Right cardiac atrium (tissue), 5 donors: ENCODE data around the gene DRAXIN. TPM values are rescaled to one million over a fixed set of nuclear protein-coding genes. Genes with fewer than 3 reads are reported as not detected.

Experiments used
- ATAC-seq, 2 donors: fragments of 200-7000 bp; cut with Tn5 transposase; one replicate each; pipeline versions ENCODE4 v1.8.0 to v1.9.1; 2020; ENCODE audit warnings: moderate library complexity in 2 of 2, mild to moderate bottlenecking in 1 of 2
- DNase-seq, 3 donors: peaks; one replicate each; pipeline ENCODE4 v3.0.0-alpha.2; 2020
- H3K27ac ChIP-seq: one replicate; pipeline ENCODE4 v1.5.1; 2013; ENCODE audit warnings: mild to moderate bottlenecking, low read length, control low read depth, moderate library complexity
- H3K27me3 ChIP-seq: one replicate; pipeline ENCODE4 v1.6.1; 2013; ENCODE audit not compliant: control insufficient read depth, insufficient read depth
- H3K4me1 ChIP-seq: one replicate; pipeline ENCODE4 v1.6.1; 2013; ENCODE audit warnings: low read length; ENCODE audit not compliant: control insufficient read depth, insufficient read depth
- H3K4me3 ChIP-seq: one replicate; pipeline ENCODE4 v1.5.1; 2013; ENCODE audit warnings: low read length, control low read depth
- H3K9me3 ChIP-seq: one replicate; pipeline ENCODE4 v1.6.1; 2013; ENCODE audit warnings: low read length; ENCODE audit not compliant: control insufficient read depth
- WGBS: extraction: QIAGEN DNeasy Blood & Tissue Kit; methylation state at CpG from one replicate; pipeline ENCODE4 v1.1.7; 2013; 5-methylcytosine and 5-hydroxymethylcytosine counted together
- intact Hi-C, 4 donors: fragments of 100-400 bp; cut with DNase I; formaldehyde crosslinking; loops; one replicate each; pipeline versions ENCODE4 v1.11.0 to v1.14.0; 2022 to 2023
- polyA plus RNA-seq: library from polyadenylated mRNA; stranded (reverse); fragments of 200-250 nt; gene quantifications from one replicate; pipeline ENCODE4 v1.2.3, GENCODE V29; 2013
- total RNA-seq, 4 donors: library from RNA; stranded (reverse); fragmentation: NEBNext Ultra II Directional; extraction: Animal tissue kit (Norgen Biotek cat#: 25700); gene quantifications; one replicate each; pipeline ENCODE4 v1.2.1, GENCODE V29; 2021
- donor health status: healthy with polysubstance abuse.
- donor health status: DM: no; HTN: yes; CAD: no.
- donor health status: DM: no; HTN: no; CAD: no.
- donor health status: DM: no; HTN: yes; CAD: no; lungs with severe emphysema.
- donor health status: DM: yes; HTN: yes; CAD: no.

The DRAXIN gene
- total and polyA plus RNA-seq, 5 donors, result 0.02 to 0.08 (median 0.03) TPM; not detected in 1

- H3K4me3 ChIP-seq, result no peak overlapping the region
- no peak for ATAC-seq
- H3K27ac ChIP-seq, result no peak overlapping the region
- no peaks in the 10 kb centered on the region for H3K4me1 ChIP-seq
- intact Hi-C loops, result no loop called here
- DNase-seq, result no peak
- WGBS, result 90% methylated on average over 8 of the region's 8 CpGs
- H3K27me3 ChIP-seq, result no peaks in the 10 kb centered on the region
- H3K9me3 ChIP-seq, result no peaks in the 10 kb centered on the region
Observed at GRCh38 chr1:11712285-11712684, 20.8 kb downstream of the DRAXIN start.

- intact Hi-C loops, result no loop called here
- Histone ChIP-seq H3K27me3 (no peaks in the 10 kb centered on the region), H3K9me3 (no peaks in the 10 kb centered on the region), H3K4me1 (no peaks in the 10 kb centered on the region), H3K4me3 (no peak overlapping the region), H3K27ac (no peak overlapping the region)
- DNase-seq (no peak), ATAC-seq (no peak)
- WGBS, result 75% methylated on average over 11 of the region's 11 CpGs
Observed at GRCh38 chr1:11713095-11713494, 21.6 kb downstream of the DRAXIN start.

DNA sequence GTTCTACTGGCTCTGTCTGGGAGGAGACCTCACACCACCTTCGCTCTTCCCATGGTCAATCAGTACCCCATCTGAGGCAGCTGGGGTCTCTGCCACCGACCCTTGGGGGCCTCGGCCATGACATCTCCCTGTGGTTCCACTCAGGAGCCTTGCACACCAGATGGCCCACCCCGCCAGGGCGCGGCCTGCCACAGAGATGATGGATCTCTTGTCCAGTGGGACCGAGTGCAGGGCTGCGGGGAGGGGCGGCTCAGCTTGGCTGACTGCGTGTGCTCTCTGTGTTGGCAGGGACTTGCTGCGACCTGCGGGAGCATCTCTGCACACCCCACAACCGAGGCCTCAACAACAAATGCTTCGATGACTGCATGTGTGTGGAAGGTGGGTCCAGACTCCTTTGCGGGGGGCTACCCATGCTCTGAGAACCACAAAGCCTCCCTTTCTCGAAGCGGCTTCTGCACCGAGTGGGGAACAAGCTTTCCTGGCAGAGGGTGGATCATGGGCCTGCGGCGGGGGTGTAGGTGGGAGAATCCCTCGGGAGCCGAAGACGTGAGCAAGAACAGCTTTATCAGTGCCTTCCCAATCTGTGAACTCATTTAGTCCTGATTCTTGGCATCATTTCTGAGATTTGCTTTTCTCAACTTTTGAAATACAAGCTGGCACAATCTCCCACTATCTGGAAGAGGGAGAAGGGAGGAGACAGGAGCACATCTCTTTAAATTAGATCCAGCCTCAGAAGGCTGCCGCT, 23.5 kb downstream of the DRAXIN start:
- Histone ChIP-seq H3K27me3 (no peaks in the 10 kb centered on the region), H3K9me3 (no peaks in the 10 kb centered on the region), H3K4me3 (no peak overlapping the region), H3K4me1 (peaks cover 2% of the 10 kb centered on the region), H3K27ac (no peak overlapping the region)
- WGBS, result 64% methylated on average over 24 of the region's 24 CpGs
- ATAC-seq, result no peak
- intact Hi-C loops, result loop anchor here in 1 of 4 donors (5.0 kb wide), 1 partner anchor 63 kb away; the partner anchor contains the start of genes FBXO2 and FBXO44
- DNase-seq, result peak in 1 of 3 donors; percentile 31

DNA sequence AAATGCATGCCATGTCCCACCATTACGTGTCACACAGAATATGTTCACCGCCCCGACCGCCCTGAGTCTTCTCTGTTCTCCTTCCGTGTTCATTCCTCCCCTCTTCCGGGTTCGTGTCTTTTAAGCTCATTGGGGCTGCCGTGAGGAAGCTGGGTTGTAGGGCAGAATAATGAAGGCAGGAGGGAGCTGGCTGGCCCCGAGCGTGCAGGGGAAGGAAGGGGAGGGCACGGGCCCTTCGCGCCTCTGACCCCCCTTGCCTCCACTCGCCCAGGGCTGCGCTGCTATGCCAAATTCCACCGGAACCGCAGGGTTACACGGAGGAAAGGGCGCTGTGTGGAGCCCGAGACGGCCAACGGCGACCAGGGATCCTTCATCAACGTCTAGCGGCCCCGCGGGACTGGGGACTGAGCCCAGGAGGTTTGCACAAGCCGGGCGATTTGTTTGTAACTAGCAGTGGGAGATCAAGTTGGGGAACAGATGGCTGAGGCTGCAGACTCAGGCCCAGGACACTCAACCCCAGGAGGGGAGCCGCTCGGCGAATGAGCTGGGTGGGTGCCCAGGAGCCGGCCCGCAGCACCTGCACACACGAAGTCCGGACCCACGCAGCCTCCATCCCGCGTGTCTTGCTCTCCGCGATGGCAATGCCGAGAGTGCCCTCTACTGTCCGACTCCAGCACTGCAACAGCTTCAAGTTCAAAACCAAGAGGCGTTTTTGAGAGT, 28.0 kb downstream of the DRAXIN start:
- Histone ChIP-seq H3K9me3 (no peaks in the 10 kb centered on the region), H3K4me3 (peak overlapping the region; percentile 41), H3K4me1 (peaks cover 2% of the 10 kb centered on the region), H3K27me3 (no peaks in the 10 kb centered on the region), H3K27ac (no peak overlapping the region)
- peak; percentile 76 to 85 for ATAC-seq
- intact Hi-C loops, result loop anchor here (5.0 to 10.0 kb wide), 3 partner anchors 55 to 72 kb away; partner anchors contain the start of genes FBXO2 (in 2 of the 4), FBXO44 (in 2 of the 4) and FBXO6 (in 1 of the 4)
- DNase-seq, result peak; percentile 79 to 94 (median 90)
- WGBS, result 9% methylated on average over 44 of the region's 44 CpGs

- H3K27ac ChIP-seq, result no peak overlapping the region
- WGBS, result 72% methylated on average over 12 of the region's 12 CpGs
- peaks cover 2% of the 10 kb centered on the region for H3K4me1 ChIP-seq
- ATAC-seq (no peak), DNase-seq (peak in 1 of 3 donors; percentile 35)
- intact Hi-C loops, result loop anchor here in 3 of 4 donors (5.0 to 10.0 kb wide), 3 partner anchors 55 to 73 kb away; partner anchors contain the start of genes FBXO2 (in 1 of the 3), FBXO44 (in 1 of the 3) and FBXO6 (in 1 of the 3)
- no peaks in the 10 kb centered on the region for H3K27me3 ChIP-seq
- no peaks in the 10 kb centered on the region for H3K9me3 ChIP-seq
- no peak overlapping the region for H3K4me3 ChIP-seq
Observed at GRCh38 chr1:11720033-11720376, 28.5 kb downstream of the DRAXIN start.

GRCh38 chr1:11720525-11720924, 29.0 kb downstream of the DRAXIN start:
- intact Hi-C loops, result loop anchor here in 3 of 4 donors (5.0 to 10.0 kb wide), 3 partner anchors 56 to 73 kb away; partner anchors contain the start of genes FBXO2 (in 1 of the 3), FBXO44 (in 1 of the 3) and FBXO6 (in 1 of the 3)
- Histone ChIP-seq H3K4me3 (no peak overlapping the region), H3K27me3 (no peaks in the 10 kb centered on the region), H3K9me3 (no peaks in the 10 kb centered on the region), H3K27ac (no peak overlapping the region), H3K4me1 (peaks cover 2% of the 10 kb centered on the region)
- ATAC-seq, result no peak
- WGBS, result 59% methylated on average over 4 of the region's 4 CpGs
- DNase-seq, result peak in 1 of 3 donors; percentile 59

DNA sequence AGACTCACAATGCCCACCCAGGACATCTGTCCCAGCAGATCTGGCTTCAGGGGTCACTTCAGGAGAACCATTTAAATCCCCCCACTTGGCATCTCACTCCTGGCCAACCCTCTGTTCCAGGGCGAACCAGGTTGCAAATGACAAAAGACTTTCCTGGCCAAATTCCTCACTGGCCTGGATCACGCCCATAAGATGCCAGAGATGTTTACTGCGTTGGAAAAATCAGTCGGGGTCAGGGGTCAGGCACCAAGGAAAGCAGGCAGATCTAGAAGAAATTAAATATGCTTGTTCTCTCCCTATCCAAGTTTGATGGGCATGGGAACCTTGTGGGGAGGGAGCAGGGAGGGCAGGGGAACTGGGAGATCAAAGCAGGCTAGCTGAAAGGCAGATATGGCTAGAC, 29.8 kb downstream of the DRAXIN start:
- peaks cover 2% of the 10 kb centered on the region for H3K4me1 ChIP-seq
- H3K4me3 ChIP-seq, result no peak overlapping the region
- H3K27me3 ChIP-seq, result no peaks in the 10 kb centered on the region
- H3K27ac ChIP-seq, result no peak overlapping the region
- WGBS, result 74% methylated on average over 4 of the region's 4 CpGs
- ATAC-seq (no peak), DNase-seq (peak in 1 of 3 donors; percentile 7)
- no peaks in the 10 kb centered on the region for H3K9me3 ChIP-seq
- intact Hi-C loops, result loop anchor here in 3 of 4 donors (5.0 to 10.0 kb wide), 3 partner anchors 57 to 74 kb away; partner anchors contain the start of genes FBXO2 (in 1 of the 3), FBXO44 (in 1 of the 3) and FBXO6 (in 1 of the 3)

DNA sequence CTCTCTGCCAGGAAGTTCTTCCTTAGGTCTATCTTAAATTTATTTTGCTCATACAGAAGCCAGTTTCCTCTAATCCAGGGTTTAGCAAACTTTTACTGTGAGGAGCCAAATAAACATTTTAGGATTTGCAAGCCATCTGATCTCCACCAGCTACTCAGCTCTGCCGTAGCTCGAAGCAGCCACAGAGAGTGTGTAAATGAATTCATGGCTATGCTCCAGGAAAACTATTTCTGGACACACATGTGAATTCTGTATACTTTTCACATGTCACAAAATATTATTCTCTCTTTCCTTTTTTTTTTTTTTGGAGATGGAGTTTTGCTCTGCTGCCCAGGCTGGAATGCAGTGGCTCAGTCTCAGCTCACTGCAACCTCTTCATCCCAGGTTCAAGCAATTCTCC, 31.0 kb downstream of the DRAXIN start:
- intact Hi-C loops, result loop anchor here in 3 of 4 donors (5.0 to 10.0 kb wide), 3 partner anchors 58 to 75 kb away; partner anchors contain the start of genes FBXO2 (in 1 of the 3), FBXO44 (in 1 of the 3) and FBXO6 (in 1 of the 3)
- Histone ChIP-seq H3K27me3 (no peaks in the 10 kb centered on the region), H3K27ac (no peak overlapping the region), H3K4me3 (no peak overlapping the region), H3K4me1 (peaks cover 2% of the 10 kb centered on the region), H3K9me3 (no peaks in the 10 kb centered on the region)
- WGBS, result 25% methylated on average over 2 of the region's 2 CpGs
- DNase-seq (peak in 1 of 3 donors; percentile 24), ATAC-seq (no peak)

DNA sequence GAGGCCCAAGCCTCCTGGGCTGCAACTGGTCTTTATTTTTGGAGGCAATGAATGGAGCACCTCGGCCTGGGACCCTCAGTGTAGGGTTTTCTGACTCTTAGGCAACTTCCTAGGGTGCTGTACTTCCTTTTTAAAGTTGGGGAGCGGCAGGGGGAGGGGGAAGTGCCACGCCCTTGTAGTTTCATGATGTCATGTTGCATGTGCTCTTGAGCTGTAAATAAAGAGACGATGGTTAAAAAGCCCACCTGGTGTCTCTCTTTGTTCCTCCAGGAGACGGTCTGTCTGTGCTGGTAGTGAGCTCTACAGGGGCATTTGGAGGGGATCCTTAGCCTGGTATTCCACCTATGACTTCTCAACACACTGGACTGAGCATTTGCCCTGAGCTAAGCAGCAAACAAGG, 34.1 kb downstream of the DRAXIN start:
- Histone ChIP-seq H3K27me3 (no peaks in the 10 kb centered on the region), H3K9me3 (no peaks in the 10 kb centered on the region), H3K4me3 (no peak overlapping the region), H3K27ac (no peak overlapping the region), H3K4me1 (no peaks in the 10 kb centered on the region)
- DNase-seq (no peak), ATAC-seq (no peak)
- WGBS, result 74% methylated on average over 5 of the region's 5 CpGs
- intact Hi-C loops, result loop anchor here in 1 of 4 donors (10.0 kb wide), 1 partner anchor 61 kb away; the partner anchor contains the start of gene FBXO6

DNA sequence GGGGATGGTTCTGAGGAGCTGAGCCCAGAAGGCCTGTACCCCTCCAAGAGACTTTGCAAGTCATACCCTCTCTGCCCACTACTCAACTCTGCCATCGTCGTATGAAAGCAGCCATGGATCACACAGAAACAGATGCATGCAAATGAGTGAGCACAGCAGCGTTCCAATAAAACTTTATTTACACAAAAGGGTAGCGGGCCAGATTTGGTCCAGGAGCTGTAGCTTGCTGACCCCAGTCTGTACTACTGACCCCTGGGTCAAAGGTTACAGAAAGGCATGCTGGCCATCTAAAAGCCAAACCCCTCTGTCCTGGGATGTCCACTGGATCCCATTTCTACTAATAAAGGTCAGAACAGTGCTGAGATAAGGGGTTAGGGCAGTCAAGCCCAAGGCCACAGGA, 35.6 kb downstream of the DRAXIN start:
- Histone ChIP-seq H3K4me3 (no peak overlapping the region), H3K27me3 (no peaks in the 10 kb centered on the region), H3K9me3 (no peaks in the 10 kb centered on the region), H3K4me1 (no peaks in the 10 kb centered on the region), H3K27ac (no peak overlapping the region)
- ATAC-seq (no peak), DNase-seq (no peak)
- intact Hi-C loops, result loop anchor here in 1 of 4 donors (10.0 kb wide), 1 partner anchor 62 kb away; the partner anchor contains the start of gene FBXO6
- 94% methylated on average over 4 of the region's 4 CpGs for WGBS
